Stimulated activated CD8-positive, alpha-beta memory T cell treated with anti-CD3 and anti-CD28 coated beads, Interleukin-4, amount 100 ng/mL, for 1 hour (primary cell): Measurements from ENCODE around the gene SYNE3.

ENCODE experiments used
- DNase-seq, 2 donors: peaks; one replicate each; pipeline ENCODE4 v3.0.0-alpha.2; 2020; ENCODE audit warnings: low read depth in 2 of 2, low spot score in 1 of 2

SYNE3 gene

GRCh38 chr14:95478309-95478708 lies 38.1 kb downstream of the SYNE3 start:
- no peak for DNase-seq

GRCh38 chr14:95477411-95478269 lies 38.8 kb downstream of the SYNE3 start:
- no peak for DNase-seq

GRCh38 chr14:95476747-95477146 lies 39.7 kb downstream of the SYNE3 start:
- DNase-seq, result no peak

- no peak for DNase-seq
Observed at GRCh38 chr14:95475540-95476240, 40.8 kb downstream of the SYNE3 start.

GRCh38 chr14:95474941-95475340 lies 41.5 kb downstream of the SYNE3 start:
- DNase-seq, result no peak

DNA sequence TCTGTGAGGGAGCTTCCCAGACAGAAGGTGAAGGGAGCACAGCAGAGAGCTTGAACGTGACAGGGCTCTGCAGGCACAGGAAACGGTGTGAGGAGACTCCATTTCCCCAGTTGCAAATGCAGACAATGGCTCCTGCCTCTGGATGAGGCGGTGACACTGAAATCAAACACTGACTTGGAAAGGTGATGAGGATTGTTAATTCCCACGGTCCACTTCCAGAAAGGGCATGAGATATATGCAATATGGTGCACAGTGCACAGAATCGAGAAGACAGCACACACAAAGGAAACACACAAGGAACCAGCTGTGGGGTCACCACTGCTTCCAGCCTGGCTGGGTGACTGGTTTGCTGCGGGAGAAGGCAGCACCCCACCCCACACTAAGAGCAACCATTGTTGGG lies 42.0 kb downstream of the SYNE3 start:
- no peak for DNase-seq

DNA sequence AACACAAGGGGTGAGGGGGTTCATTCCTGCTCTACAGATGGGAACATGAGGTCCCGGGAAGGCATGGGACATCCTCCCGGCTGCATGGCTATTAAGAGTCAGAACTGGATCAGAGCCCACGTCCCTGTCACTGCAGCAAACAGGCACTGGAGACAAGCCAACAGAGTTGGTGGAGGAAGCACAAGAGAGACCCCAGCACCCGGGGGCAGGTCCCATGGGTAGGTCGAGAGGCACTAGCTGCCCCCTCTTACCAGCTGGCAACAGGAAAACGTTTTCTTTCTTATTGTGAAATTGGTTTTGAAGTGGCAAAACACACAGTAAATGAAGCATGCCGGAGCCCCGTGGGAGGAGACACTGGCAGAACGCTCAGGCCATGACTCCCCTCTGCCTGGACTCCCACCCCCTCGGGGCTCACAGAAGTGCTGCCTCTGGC lies 43.6 kb downstream of the SYNE3 start:
- DNase-seq, result no peak

GRCh38 chr14:95471476-95471875 lies 45.0 kb downstream of the SYNE3 start:
- DNase-seq, result no peak

DNA sequence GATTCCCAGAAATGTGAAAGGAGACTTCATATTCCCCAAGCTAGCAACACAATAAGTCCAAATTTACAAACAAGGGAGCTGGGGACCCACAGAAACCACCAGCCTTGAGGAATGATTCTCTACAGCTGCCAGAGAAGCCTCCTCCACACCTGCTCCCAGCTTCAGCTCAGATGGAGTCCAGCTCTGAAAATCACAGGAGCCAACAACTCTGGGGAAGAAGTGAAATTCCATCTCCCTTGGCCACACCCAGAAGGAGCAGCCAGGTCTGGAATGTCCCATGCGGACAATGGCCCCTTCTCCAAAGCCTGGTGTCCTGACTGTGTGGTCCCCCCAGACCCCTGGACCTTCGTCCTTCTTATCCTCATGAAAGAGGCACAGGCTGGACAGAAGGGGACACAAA lies 45.4 kb downstream of the SYNE3 start:
- no peak for DNase-seq

DNA sequence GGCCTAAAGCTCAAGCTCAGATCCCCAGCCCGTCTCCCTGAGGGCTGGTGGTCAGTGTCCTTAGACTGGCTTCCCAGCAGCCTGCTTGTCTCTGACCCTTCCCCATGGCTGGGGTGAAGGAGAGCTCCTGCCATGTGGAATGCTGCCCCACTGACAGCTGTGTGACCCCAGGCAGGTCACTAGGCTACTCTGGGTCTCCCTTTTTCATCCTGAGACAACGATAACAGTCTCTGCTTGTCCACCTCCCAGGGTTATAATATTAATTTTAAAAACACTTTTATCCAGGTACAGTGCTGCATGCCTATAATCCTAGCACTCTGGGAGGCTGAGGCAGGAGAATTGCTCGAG lies 47.3 kb downstream of the SYNE3 start:
- DNase-seq, result no peak

- DNase-seq, result no peak
Observed at GRCh38 chr14:95468448-95469133, 47.9 kb downstream of the SYNE3 start.

DNA sequence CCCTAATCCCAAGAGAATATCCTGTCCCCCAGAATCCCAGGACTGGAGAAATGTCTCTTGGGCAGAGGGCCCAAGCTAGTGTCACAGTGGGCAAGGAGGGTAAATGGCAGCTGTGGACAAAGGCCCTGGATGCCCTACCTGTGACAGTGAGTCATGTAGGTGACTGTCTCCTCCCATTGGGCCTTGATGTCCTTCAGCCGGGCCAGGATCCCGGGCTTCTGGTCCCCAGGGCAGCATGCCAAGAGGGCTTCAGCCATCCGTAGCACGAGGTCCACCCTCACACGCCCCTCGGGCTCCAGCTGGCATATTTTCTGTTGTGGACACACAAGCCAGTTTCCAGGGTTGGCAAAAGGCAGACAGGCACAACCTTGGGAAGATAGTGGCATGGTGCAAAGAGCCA lies 48.8 kb downstream of the SYNE3 start:
- no peak for DNase-seq

DNA sequence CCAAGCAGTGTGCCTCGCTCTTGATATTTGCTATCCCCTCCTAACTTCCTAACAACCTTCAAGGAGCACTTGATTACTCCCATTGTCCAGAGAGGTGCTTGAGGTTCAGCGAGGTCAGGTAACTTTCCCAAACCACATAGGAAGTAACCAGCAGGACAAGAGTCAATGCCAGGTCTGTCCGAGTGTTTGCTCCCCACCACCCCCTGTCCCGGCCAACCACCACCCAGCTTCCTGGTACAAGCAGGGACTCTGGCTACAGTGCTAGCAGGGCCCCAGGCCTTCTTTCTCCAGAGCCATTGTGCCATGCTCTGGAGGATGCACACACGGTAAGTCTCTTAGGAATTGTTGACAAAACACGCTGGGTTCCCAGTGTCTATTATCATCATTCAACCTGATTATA lies 49.2 kb downstream of the SYNE3 start:
- DNase-seq, result no peak
